Measurements from ENCODE around the gene NAPG.

GRCh38 chr18:10526561-10526949, 728 bp downstream of the NAPG start:
- TF ChIP-seq CTCF (IDR thresholded peaks at IDR 0.05) (no peak), ZFX (IDR thresholded peaks at IDR 0.05; ENCODE audit: borderline replicate concordance) (no peak)
